ENCODE results near the gene PCSK6. TPM values are rescaled to one million over a fixed set of nuclear protein-coding genes. Genes with fewer than 3 reads are reported as not detected.

The PCSK6 gene
- total RNA-seq, 1 experiment from 2014 or later = 26.3 TPM

DNA sequence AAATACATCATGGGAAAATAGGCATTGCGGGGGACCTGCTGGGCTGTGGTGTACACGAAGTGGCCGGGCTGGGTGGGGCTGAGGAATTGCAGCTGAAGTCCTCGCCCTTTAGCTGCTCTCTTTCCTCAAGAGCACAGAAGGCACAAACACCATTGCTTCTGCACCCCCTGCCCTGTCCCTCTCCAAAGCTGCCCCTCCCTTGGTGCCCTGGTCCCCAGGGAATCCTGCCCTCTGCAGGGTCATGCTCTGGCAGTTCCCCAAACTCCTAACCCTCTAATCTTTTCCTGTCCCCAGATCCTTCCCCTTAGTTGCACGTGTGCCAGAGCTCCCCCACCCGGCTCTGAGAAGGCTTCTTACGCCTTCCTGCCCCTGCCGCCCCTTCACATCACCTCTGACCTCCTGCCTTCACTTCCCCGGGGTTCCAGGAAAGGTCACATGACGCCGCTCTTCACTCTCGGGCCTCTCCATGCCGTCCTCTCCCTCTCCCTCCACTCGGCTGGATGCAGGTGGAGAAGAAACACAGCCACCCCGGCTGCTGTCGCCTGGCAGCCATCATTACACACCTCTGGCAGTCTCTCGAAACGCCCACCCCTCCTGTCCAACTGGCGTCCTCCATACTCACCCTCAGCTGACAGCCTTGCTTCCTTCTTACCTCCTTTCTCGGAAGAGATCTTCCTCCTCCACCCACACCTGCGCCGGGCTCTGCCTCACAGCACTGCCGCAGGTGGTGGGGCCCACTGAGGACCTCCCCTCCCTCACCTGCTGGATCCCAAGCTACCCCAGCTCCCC is 6.9 kb upstream of the PCSK6 start:
- Histone ChIP-seq H3K4me1 (replicated peaks; ENCODE audit: insufficient read depth) (peaks cover 25% of the 10 kb centered on the region), H3K9me2 (ENCODE audit: insufficient read depth) (no peaks in the 10 kb centered on the region), H3F3A (ENCODE audit: insufficient read depth, low read depth) (peaks cover 29% of the 10 kb centered on the region; the same call in 1 of the 2 replicates), H3K9me3 (ENCODE audit: insufficient read depth, low read depth) (no peaks in the 10 kb centered on the region), H3K4me3 (no peak overlapping the region), H4K20me1 (ENCODE audit: insufficient read depth) (no peaks in the 10 kb centered on the region), H3K27ac (no peak overlapping the region), H2AFZ (no peak overlapping the region), H3K79me2 (ENCODE audit: low read depth) (no peaks in the 10 kb centered on the region), H3K27me3 (ENCODE audit: insufficient read depth, low read depth) (no peaks in the 10 kb centered on the region), H3K4me2 (no peak overlapping the region), H3K36me3 (ENCODE audit: low read depth) (no peaks in the 10 kb centered on the region)
- no peak for DNase-seq
- no TSS peak for BruUV-seq (replicated peaks)
- TF ChIP-seq, protein P1, sequence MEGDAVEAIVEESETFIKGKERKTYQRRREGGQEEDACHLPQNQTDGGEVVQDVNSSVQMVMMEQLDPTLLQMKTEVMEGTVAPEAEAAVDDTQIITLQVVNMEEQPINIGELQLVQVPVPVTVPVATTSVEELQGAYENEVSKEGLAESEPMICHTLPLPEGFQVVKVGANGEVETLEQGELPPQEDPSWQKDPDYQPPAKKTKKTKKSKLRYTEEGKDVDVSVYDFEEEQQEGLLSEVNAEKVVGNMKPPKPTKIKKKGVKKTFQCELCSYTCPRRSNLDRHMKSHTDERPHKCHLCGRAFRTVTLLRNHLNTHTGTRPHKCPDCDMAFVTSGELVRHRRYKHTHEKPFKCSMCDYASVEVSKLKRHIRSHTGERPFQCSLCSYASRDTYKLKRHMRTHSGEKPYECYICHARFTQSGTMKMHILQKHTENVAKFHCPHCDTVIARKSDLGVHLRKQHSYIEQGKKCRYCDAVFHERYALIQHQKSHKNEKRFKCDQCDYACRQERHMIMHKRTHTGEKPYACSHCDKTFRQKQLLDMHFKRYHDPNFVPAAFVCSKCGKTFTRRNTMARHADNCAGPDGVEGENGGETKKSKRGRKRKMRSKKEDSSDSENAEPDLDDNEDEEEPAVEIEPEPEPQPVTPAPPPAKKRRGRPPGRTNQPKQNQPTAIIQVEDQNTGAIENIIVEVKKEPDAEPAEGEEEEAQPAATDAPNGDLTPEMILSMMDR (conservative IDR thresholded peaks at IDR 0.05) = no peak
- no peak for TF ChIP-seq EZH2 (IDR thresholded peaks at IDR 0.05; ENCODE audit: low read depth)
- ChIA-PET CTCF (no interaction called here), POLR2A (ENCODE audit: unreplicated experiment) (no interaction called here)
- intact Hi-C loops (cut with micrococcal nuclease; ENCODE audit: unreplicated experiment) = no loop called here

GRCh38 chr15:101495334-101496197 is 6.1 kb upstream of the PCSK6 start:
- intact Hi-C loops (cut with micrococcal nuclease; ENCODE audit: unreplicated experiment) = no loop called here
- POLR2A ChIA-PET (ENCODE audit: unreplicated experiment) = no interaction called here
- Histone ChIP-seq H3K27ac (no peak overlapping the region), H2AFZ (no peak overlapping the region), H3K4me2 (no peak overlapping the region), H4K20me1 (ENCODE audit: insufficient read depth) (no peaks in the 10 kb centered on the region), H3K4me3 (no peak overlapping the region), H3F3A (ENCODE audit: insufficient read depth, low read depth) (peaks cover 33% of the 10 kb centered on the region; the same call in 1 of the 2 replicates), H3K9me2 (ENCODE audit: insufficient read depth) (no peaks in the 10 kb centered on the region), H3K27me3 (ENCODE audit: insufficient read depth, low read depth) (no peaks in the 10 kb centered on the region), H3K36me3 (ENCODE audit: low read depth) (no peaks in the 10 kb centered on the region), H3K79me2 (ENCODE audit: low read depth) (0 out of 2 replicates have a peak, but pooled peaks cover 1% of the 10 kb centered on the region), H3K4me1 (replicated peaks; ENCODE audit: insufficient read depth) (peaks cover 31% of the 10 kb centered on the region), H3K9me3 (ENCODE audit: insufficient read depth, low read depth) (no peaks in the 10 kb centered on the region)
- no peak for DNase-seq
- TF ChIP-seq, protein P1 (conservative IDR thresholded peaks at IDR 0.05) = no peak
- TF ChIP-seq EZH2 (IDR thresholded peaks at IDR 0.05; ENCODE audit: low read depth) = no peak
- BruUV-seq (replicated peaks) = no TSS peak
- CTCF ChIA-PET = no interaction called here

GRCh38 chr15:101494251-101494796 is 4.8 kb upstream of the PCSK6 start:
- intact Hi-C loops (cut with micrococcal nuclease; ENCODE audit: unreplicated experiment) = no loop called here
- ChIA-PET POLR2A (ENCODE audit: unreplicated experiment) (no interaction called here), CTCF (no interaction called here)
- H3K9me3 ChIP-seq (ENCODE audit: insufficient read depth, low read depth) = no peaks in the 10 kb centered on the region
- no TSS peak for BruUV-seq (replicated peaks)
- 0 out of 2 replicates have a peak, but pooled peaks cover 5% of the 10 kb centered on the region for H3K79me2 ChIP-seq (ENCODE audit: low read depth)
- DNase-seq = no peak
- H3K27me3 ChIP-seq (ENCODE audit: insufficient read depth, low read depth) = no peaks in the 10 kb centered on the region
- no peaks in the 10 kb centered on the region for H3K36me3 ChIP-seq (ENCODE audit: low read depth)
- peaks cover 33% of the 10 kb centered on the region; the same call in 1 of the 2 replicates for H3F3A ChIP-seq (ENCODE audit: insufficient read depth, low read depth)
- no peak for TF ChIP-seq EZH2 (IDR thresholded peaks at IDR 0.05; ENCODE audit: low read depth)
- TF ChIP-seq, protein P1 (conservative IDR thresholded peaks at IDR 0.05) = no peak
- H3K4me2 ChIP-seq = no peak overlapping the region
- no peak overlapping the region for H3K27ac ChIP-seq
- no peak overlapping the region for H3K4me3 ChIP-seq
- H4K20me1 ChIP-seq (ENCODE audit: insufficient read depth) = no peaks in the 10 kb centered on the region
- peaks cover 30% of the 10 kb centered on the region for H3K4me1 ChIP-seq (replicated peaks; ENCODE audit: insufficient read depth)
- H2AFZ ChIP-seq = no peak overlapping the region
- H3K9me2 ChIP-seq (ENCODE audit: insufficient read depth) = no peaks in the 10 kb centered on the region
